Activated B cell treated with CpG ODN at 0.5 μM for 24 hours (primary cell): Measurements from ENCODE around the gene EFNA5. TPM values are rescaled to one million over a fixed set of nuclear protein-coding genes. Genes with fewer than 3 reads are reported as not detected.

Experiments used
- ATAC-seq: fragments of 200-7000 bp; cut with Tn5 transposase; one replicate; pipeline ENCODE4 v1.10.0; 2021; ENCODE audit warnings: low read depth, mild to moderate bottlenecking, moderate library complexity
- CTCF ChIA-PET: fragments of 350-600 bp; sonication (Branson Sonifier 250); formaldehyde crosslinking; loops from one replicate; lab custom pipeline; 2021; ENCODE audit warnings: antibody characterized with exemption; lab: Charles Lee
- POLR2A ChIA-PET: fragments of 350-600 bp; sonication (Branson Sonifier 250); formaldehyde crosslinking; loops from one replicate; lab custom pipeline; 2021; ENCODE audit warnings: antibody characterized with exemption; lab: Charles Lee
- DNase-seq: peaks from one replicate; pipeline ENCODE4 v3.0.0; 2022
- H3K27ac Mint-ChIP-seq: one replicate; pipeline ENCODE4 v1.8.0; 2020; ENCODE audit warnings: mixed read lengths
- H3K27me3 Mint-ChIP-seq: one replicate; pipeline ENCODE4 v1.8.0; 2021; ENCODE audit warnings: mixed read lengths
- H3K36me3 Mint-ChIP-seq: one replicate; pipeline ENCODE4 v1.8.0; 2021; ENCODE audit warnings: low read depth, mixed read lengths
- H3K4me1 Mint-ChIP-seq: one replicate; pipeline ENCODE4 v1.8.0; 2021; ENCODE audit warnings: mixed read lengths
- H3K4me3 Mint-ChIP-seq: one replicate; pipeline ENCODE4 v1.8.0; 2020; ENCODE audit warnings: mild to moderate bottlenecking, mixed read lengths
- H3K9me3 Mint-ChIP-seq: one replicate; pipeline ENCODE4 v1.8.0; 2020; ENCODE audit warnings: mixed read lengths
- CTCF ChIP-seq: fragments of 200-600 bp; IDR thresholded peaks from one replicate; pipeline ENCODE4 v1.8.0; 2022; ENCODE audit warnings: antibody characterized with exemption, mild to moderate bottlenecking
- intact Hi-C: fragments of 100-400 bp; cut with micrococcal nuclease; formaldehyde crosslinking; loops from one replicate; pipeline ENCODE4 v1.15.1; 2024
- total RNA-seq: library from RNA; stranded (reverse); gene quantifications from 2 replicates; pipeline ENCODE4 v1.2.3, GENCODE V29; 2022

EFNA5 gene
- total RNA-seq, 1 donor from 2014 or later = not detected

GRCh38 chr5:107594253-107595045 is 76.3 kb downstream of the EFNA5 start:
- TF ChIP-seq CTCF = no peak
- Mint-ChIP-seq H3K27ac (no peak overlapping the region), H3K4me3 (no peak overlapping the region), H3K27me3 (no peaks in the 10 kb centered on the region), H3K4me1 (no peaks in the 10 kb centered on the region), H3K36me3 (no peaks in the 10 kb centered on the region), H3K9me3 (no peaks in the 10 kb centered on the region)
- DNase-seq (no peak), ATAC-seq (no peak)
- intact Hi-C loops = no loop called here
- ChIA-PET POLR2A (no interaction called here), CTCF (no interaction called here)

- ChIA-PET CTCF (no interaction called here), POLR2A (no interaction called here)
- DNase-seq (no peak), ATAC-seq (no peak)
- H3K27ac Mint-ChIP-seq = no peak overlapping the region
- no peaks in the 10 kb centered on the region for H3K27me3 Mint-ChIP-seq
- H3K4me1 Mint-ChIP-seq = no peaks in the 10 kb centered on the region
- H3K9me3 Mint-ChIP-seq = no peaks in the 10 kb centered on the region
- TF ChIP-seq CTCF = no peak
- H3K4me3 Mint-ChIP-seq = no peak overlapping the region
- intact Hi-C loops = no loop called here
- H3K36me3 Mint-ChIP-seq = no peaks in the 10 kb centered on the region
Observed at GRCh38 chr5:107593009-107593408, 77.7 kb downstream of the EFNA5 start.

GRCh38 chr5:107592515-107592914 is 78.2 kb downstream of the EFNA5 start:
- H3K27ac Mint-ChIP-seq = no peak overlapping the region
- no peaks in the 10 kb centered on the region for H3K9me3 Mint-ChIP-seq
- DNase-seq = no peak
- no peak for ATAC-seq
- intact Hi-C loops = no loop called here
- no peaks in the 10 kb centered on the region for H3K36me3 Mint-ChIP-seq
- ChIA-PET CTCF (no interaction called here), POLR2A (no interaction called here)
- H3K4me3 Mint-ChIP-seq = no peak overlapping the region
- TF ChIP-seq CTCF = no peak
- H3K4me1 Mint-ChIP-seq = no peaks in the 10 kb centered on the region
- H3K27me3 Mint-ChIP-seq = no peaks in the 10 kb centered on the region

GRCh38 chr5:107590686-107591085 is 80.1 kb downstream of the EFNA5 start:
- no peak for ATAC-seq
- POLR2A ChIA-PET = no interaction called here
- H3K36me3 Mint-ChIP-seq = no peaks in the 10 kb centered on the region
- no peaks in the 10 kb centered on the region for H3K9me3 Mint-ChIP-seq
- no peak overlapping the region for H3K4me3 Mint-ChIP-seq
- DNase-seq = no peak
- no peak for TF ChIP-seq CTCF
- CTCF ChIA-PET = interaction anchor here (1.1 to 1.2 kb wide), 2 partner anchors 8 to 18 kb away, joined by 3 read pairs; no protein-coding TSS in a partner anchor
- no peaks in the 10 kb centered on the region for H3K27me3 Mint-ChIP-seq
- H3K27ac Mint-ChIP-seq = no peak overlapping the region
- H3K4me1 Mint-ChIP-seq = no peaks in the 10 kb centered on the region
- intact Hi-C loops = no loop called here

- no peaks in the 10 kb centered on the region for H3K9me3 Mint-ChIP-seq
- no peaks in the 10 kb centered on the region for H3K27me3 Mint-ChIP-seq
- intact Hi-C loops = no loop called here
- ChIA-PET CTCF (no interaction called here), POLR2A (no interaction called here)
- H3K4me3 Mint-ChIP-seq = no peak overlapping the region
- H3K27ac Mint-ChIP-seq = no peak overlapping the region
- no peaks in the 10 kb centered on the region for H3K4me1 Mint-ChIP-seq
- no peak for DNase-seq
- no peak for ATAC-seq
- no peaks in the 10 kb centered on the region for H3K36me3 Mint-ChIP-seq
- no peak for TF ChIP-seq CTCF
Observed at GRCh38 chr5:107589520-107590193, 81.1 kb downstream of the EFNA5 start.
